ENCODE measurements around the gene OR4C6.

Gene OR4C6

DNA sequence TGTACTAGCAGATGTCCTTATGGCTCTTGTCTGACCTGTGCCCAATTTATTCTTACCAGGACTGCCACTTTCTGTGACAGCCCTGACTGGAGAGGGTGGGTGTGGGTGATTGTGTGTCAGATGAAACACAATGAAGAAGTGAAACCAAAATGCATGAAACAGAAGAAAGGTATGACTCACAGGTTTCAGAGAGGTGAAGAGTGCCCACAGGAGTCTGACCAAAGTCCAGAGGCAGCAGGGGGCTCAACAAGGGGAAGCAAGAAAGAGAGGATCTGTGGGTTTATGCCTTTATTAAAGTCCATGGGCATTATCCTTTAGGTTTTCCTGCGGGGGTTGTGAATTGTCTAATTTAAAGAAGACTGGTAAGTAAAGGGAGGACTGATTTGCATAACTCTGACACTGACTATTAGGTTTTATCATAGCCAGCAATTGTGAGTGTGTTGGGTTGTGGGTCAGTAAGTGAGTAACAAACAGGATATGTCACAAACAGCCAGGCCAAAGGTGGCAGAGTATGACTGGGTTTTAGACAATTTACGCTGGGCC lies 3.9 kb upstream of the OR4C6 start:
- peak overlapping the region; percentile 30; the same call in 1 of the 2 replicates for H3K9ac ChIP-seq (ENCODE audit: low read length)
- H3K4me3 ChIP-seq (ENCODE audit: low read length) = peak overlapping the region; percentile 27; the same call in 1 of the 2 replicates
- H3K4me2 ChIP-seq (ENCODE audit: low read depth, low read length) = peak overlapping the region; percentile 87

DNA sequence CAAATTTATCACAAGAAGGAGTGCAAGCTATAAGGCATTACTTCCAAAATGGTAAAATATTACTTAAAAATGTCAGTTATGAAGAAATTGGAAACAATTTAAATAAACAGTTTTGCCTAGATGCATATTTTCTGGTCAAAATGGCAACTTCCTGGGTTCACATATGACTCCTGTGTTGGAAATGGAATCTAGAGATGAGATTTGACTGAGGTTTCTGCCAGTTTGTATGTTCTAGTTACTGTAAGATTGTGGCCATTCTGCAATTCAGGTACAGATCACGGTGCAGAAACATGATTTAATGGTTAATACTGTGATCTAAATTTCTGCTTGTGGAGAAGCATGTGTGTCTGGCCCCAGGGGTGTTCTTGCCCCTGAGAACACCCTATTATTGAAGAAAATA lies 3.4 kb upstream of the OR4C6 start:
- Histone ChIP-seq H3K4me2 (ENCODE audit: low read depth, low read length) (peak overlapping the region; percentile 87), H3K36me3 (replicated peaks; ENCODE audit: insufficient read depth, low read length) (no peaks in the 10 kb centered on the region), H3K4me1 (ENCODE audit: low read length) (peaks cover 16% of the 10 kb centered on the region), H3K9me2 (replicated peaks; ENCODE audit: insufficient read depth, low read length) (no peaks in the 10 kb centered on the region), H3K27me3 (replicated peaks; ENCODE audit: insufficient read depth, low read length) (no peaks in the 10 kb centered on the region), H3K27ac (ENCODE audit: low read length) (peak overlapping the region; percentile 86), H3K9ac (ENCODE audit: low read length) (peak overlapping the region; percentile 30; the same call in 1 of the 2 replicates), H3K79me2 (ENCODE audit: low read length) (no peaks in the 10 kb centered on the region), H2AFZ (ENCODE audit: low read length) (peak overlapping the region; percentile 5), H4K20me1 (ENCODE audit: insufficient read depth, low read length) (no peaks in the 10 kb centered on the region), H3K4me3 (ENCODE audit: low read length) (peak overlapping the region; percentile 7; the same call in 1 of the 2 replicates), H3F3A (ENCODE audit: insufficient read depth, low read length) (peaks cover 13% of the 10 kb centered on the region), H3K9me3 (replicated peaks; ENCODE audit: insufficient read depth, low read length) (no peaks in the 10 kb centered on the region)
- TF ChIP-seq EZH2phosphoT487 (IDR thresholded peaks at IDR 0.05; ENCODE audit: low read length) = no peak
- TF ChIP-seq, protein P1, sequence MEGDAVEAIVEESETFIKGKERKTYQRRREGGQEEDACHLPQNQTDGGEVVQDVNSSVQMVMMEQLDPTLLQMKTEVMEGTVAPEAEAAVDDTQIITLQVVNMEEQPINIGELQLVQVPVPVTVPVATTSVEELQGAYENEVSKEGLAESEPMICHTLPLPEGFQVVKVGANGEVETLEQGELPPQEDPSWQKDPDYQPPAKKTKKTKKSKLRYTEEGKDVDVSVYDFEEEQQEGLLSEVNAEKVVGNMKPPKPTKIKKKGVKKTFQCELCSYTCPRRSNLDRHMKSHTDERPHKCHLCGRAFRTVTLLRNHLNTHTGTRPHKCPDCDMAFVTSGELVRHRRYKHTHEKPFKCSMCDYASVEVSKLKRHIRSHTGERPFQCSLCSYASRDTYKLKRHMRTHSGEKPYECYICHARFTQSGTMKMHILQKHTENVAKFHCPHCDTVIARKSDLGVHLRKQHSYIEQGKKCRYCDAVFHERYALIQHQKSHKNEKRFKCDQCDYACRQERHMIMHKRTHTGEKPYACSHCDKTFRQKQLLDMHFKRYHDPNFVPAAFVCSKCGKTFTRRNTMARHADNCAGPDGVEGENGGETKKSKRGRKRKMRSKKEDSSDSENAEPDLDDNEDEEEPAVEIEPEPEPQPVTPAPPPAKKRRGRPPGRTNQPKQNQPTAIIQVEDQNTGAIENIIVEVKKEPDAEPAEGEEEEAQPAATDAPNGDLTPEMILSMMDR (IDR thresholded peaks at IDR 0.05; ENCODE audit: low read length) = no peak
- TF ChIP-seq EZH2 (optimal IDR thresholded peaks at IDR 0.05; ENCODE audit: low read depth, low read length) = no peak
- no peak for DNase-seq

More for the DNA sequence above, 3.9 kb upstream of the OR4C6 start:
- H3K79me2 ChIP-seq (ENCODE audit: low read length) = no peaks in the 10 kb centered on the region
- H4K20me1 ChIP-seq (ENCODE audit: insufficient read depth, low read length) = no peaks in the 10 kb centered on the region
- no peaks in the 10 kb centered on the region for H3K9me3 ChIP-seq (replicated peaks; ENCODE audit: insufficient read depth, low read length)
- H3K27ac ChIP-seq (ENCODE audit: low read length) = peak overlapping the region; percentile 86
- H3K27me3 ChIP-seq (replicated peaks; ENCODE audit: insufficient read depth, low read length) = no peaks in the 10 kb centered on the region
- H3F3A ChIP-seq (ENCODE audit: insufficient read depth, low read length) = peaks cover 13% of the 10 kb centered on the region
- H3K9me2 ChIP-seq (replicated peaks; ENCODE audit: insufficient read depth, low read length) = no peaks in the 10 kb centered on the region
- peak overlapping the region; percentile 30 for H2AFZ ChIP-seq (ENCODE audit: low read length)
- peak; percentile 90 for DNase-seq
- no peaks in the 10 kb centered on the region for H3K36me3 ChIP-seq (replicated peaks; ENCODE audit: insufficient read depth, low read length)
- H3K4me1 ChIP-seq (ENCODE audit: low read length) = peaks cover 16% of the 10 kb centered on the region
- TF ChIP-seq, protein P1 (IDR thresholded peaks at IDR 0.05; ENCODE audit: low read length) = no peak

DNA sequence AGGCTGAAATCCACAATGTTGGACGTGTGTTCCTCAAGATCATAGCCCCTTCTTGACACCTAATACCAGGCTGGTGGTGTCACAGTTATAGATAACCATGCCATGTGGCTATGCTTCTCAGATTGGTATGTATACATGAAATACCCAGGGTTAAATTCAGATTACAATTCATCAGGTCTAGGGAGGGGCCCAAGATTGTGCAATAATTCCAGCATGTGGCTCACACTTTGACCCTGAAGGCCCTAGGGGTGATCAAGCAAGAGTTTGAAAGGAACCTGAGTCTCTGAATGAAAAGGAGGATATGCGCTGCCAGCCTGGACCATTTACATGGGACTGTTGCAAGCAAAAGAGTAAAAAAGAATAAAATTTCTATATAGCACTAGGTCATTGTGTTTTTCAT lies 7.4 kb downstream of the OR4C6 start:
- H3K4me3 ChIP-seq (ENCODE audit: low read length) = no peak overlapping the region
- H3F3A ChIP-seq (ENCODE audit: insufficient read depth, low read length) = no peaks in the 10 kb centered on the region
- no peak for TF ChIP-seq EZH2 (optimal IDR thresholded peaks at IDR 0.05; ENCODE audit: low read depth, low read length)
- TF ChIP-seq EZH2phosphoT487 (IDR thresholded peaks at IDR 0.05; ENCODE audit: low read length) = no peak
- TF ChIP-seq, protein P1 (IDR thresholded peaks at IDR 0.05; ENCODE audit: low read length) = no peak
- no peaks in the 10 kb centered on the region for H3K36me3 ChIP-seq (replicated peaks; ENCODE audit: insufficient read depth, low read length)
- no peak overlapping the region for H3K9ac ChIP-seq (ENCODE audit: low read length)
- no peak for DNase-seq
- H3K9me3 ChIP-seq (replicated peaks; ENCODE audit: insufficient read depth, low read length) = no peaks in the 10 kb centered on the region
- no peaks in the 10 kb centered on the region for H3K79me2 ChIP-seq (ENCODE audit: low read length)
- H3K4me1 ChIP-seq (ENCODE audit: low read length) = peaks cover 7% of the 10 kb centered on the region; the same call in 1 of the 2 replicates
- H3K27me3 ChIP-seq (replicated peaks; ENCODE audit: insufficient read depth, low read length) = no peaks in the 10 kb centered on the region
- no peak overlapping the region for H2AFZ ChIP-seq (ENCODE audit: low read length)
- no peak overlapping the region for H3K27ac ChIP-seq (ENCODE audit: low read length)
- no peaks in the 10 kb centered on the region for H3K9me2 ChIP-seq (replicated peaks; ENCODE audit: insufficient read depth, low read length)
- H3K4me2 ChIP-seq (ENCODE audit: low read depth, low read length) = no peak overlapping the region
- no peaks in the 10 kb centered on the region for H4K20me1 ChIP-seq (ENCODE audit: insufficient read depth, low read length)
